HG03469 (cell line): ENCODE measurements around the gene DOCK2.
"Not testable (repeated sequence)": the region's sequence is repeated elsewhere in the genome, so short reads cannot be mapped to it uniquely, and the experiment has no call there.

Source experiments
- ATAC-seq: cut with Tn5 transposase; IDR thresholded peaks from one replicate; pipeline ENCODE4 v1.9.1; 2021; ENCODE audit warnings: mild to moderate bottlenecking, moderate library complexity, moderate number of reproducible peaks; ENCODE audit not compliant: unreplicated experiment

The DOCK2 gene

GRCh38 chr5:169810524-169810923, 173.4 kb downstream of the DOCK2 start:
- no peak for ATAC-seq

DNA sequence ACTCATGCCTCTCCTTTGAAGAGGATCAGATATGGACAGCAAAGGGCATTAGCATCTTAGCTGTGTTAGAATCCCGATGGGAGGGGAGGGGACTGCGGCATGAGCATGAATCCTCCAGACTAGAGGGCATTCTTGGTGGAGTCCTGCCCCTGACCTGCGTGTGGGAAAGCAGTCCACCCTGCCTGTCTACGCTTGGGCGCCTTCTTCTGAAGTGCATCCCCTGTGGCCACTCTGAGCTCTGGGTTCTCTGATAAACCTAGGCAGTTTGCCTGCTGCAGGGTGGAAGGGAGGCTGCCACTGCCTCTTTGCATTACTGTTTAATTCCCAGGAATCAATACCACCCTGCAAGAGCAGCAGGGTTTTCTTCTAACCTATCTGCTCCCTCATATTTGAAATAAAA, 173.9 kb downstream of the DOCK2 start:
- no peak for ATAC-seq

DNA sequence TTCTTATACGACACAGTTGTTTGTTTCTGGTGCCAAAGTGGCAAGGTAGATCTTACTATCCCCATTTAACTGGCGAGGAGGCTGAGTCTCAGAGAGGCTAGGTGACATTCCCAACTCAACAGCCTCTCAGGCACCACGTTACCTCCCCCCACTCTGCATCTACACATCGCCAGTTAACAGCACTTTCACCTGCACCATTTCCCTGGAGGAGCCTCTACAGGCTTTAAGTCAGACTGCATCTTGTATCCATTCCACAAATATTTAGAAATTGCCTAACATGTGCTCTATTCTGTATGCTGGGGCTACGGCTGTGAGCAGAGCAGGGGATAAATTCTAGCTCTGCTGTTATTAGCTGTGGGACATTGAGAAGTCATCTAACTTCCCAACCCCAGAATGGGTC, 174.6 kb downstream of the DOCK2 start:
- no peak for ATAC-seq

DNA sequence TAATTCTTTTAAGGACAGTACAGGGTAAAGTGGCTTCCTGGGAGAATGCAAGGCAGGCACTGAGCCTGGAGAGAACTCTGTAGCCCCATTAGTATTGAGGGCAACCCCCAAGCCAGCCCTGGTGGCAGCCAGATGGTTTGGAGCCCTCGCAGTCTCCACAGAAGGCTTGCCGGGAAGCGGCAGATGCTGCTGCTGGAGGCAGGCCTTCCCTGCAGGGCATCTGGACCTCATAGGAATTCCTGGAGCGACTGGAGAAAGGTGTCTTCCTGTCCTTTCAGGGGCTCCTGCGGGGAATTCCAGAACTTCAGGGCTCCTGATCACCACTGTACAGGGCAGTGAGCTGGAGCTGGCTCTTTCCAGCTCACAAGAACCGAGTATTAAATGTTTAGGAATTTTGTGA, 175.7 kb downstream of the DOCK2 start:
- no peak for ATAC-seq

DNA sequence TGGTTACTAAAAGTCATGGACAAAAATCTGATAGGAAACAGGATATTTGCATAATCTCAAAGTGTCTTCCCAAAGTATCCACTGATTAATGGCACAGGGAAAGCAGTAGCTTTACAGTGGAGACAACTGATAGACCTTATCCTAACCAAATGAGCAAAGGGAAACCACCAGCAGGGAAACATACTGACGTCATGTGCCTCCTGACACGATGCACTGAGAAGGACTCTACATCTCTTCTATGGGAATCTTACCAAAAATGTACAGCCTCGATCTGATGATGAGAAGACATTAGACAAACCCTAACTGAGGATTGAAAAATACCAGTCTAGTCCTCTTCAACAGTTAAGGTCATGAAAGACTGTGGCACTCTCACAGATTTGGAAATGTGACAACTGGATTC, 177.0 kb downstream of the DOCK2 start:
- ATAC-seq, result no peak

- no peak for ATAC-seq
Observed at GRCh38 chr5:169814522-169814921, 177.4 kb downstream of the DOCK2 start.

DNA sequence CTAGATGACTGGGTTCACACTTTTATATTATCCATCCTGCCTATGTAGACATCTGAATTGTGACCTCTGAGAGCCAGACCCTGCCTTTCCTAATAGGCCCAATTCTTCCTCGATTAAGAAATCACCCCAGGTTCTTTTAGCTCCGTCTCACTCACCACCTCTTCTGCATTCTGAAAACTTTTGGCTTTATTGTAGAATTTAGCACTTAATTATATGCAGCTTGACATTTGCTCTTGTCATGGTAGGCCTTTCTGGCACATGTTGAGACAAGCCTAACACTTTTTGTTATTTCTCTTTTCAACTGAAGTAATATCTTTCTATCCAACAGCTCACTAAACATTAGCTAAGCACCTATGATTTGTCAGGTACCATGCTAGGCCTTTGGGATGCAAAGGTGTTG, 180.0 kb downstream of the DOCK2 start:
- ATAC-seq, result no peak

DNA sequence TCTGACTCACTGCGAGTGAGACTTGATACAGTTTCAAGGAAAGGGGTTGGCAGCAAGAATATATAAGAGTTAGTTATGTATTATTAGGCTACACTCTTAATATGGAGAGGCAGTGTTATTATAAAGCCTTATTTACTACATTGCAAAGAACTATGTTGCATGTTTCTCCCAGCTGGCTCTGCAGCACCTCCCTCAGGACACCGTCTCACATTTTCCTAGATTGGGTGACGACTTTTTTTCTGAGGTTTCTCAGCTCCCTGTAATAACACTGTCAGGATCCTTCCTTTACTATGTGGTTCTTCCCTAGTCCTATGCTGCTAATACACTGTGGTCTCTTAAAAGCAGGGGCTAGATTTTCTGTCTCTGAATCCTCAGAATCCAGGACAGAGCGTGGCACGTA, 189.5 kb downstream of the DOCK2 start:
- ATAC-seq, result no peak

DNA sequence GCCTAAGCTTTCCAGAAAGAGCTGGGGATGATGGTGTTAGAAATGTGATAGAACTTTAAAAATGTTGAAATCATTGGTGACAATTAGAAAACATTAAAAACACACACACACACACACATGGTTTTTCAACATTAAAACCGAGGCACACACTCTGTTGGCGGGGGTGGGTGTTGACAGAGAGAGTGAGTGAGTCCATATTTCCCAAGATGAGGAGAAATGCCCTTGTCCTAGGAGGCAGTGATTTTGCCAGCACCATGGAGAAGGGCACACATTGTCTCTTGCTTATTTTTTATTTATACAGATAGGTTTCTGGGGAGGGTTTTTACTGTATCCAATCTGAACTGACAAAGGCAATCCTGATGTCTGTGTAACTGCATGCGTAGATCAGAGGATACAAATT, 190.7 kb downstream of the DOCK2 start:
- no peak for ATAC-seq

DNA sequence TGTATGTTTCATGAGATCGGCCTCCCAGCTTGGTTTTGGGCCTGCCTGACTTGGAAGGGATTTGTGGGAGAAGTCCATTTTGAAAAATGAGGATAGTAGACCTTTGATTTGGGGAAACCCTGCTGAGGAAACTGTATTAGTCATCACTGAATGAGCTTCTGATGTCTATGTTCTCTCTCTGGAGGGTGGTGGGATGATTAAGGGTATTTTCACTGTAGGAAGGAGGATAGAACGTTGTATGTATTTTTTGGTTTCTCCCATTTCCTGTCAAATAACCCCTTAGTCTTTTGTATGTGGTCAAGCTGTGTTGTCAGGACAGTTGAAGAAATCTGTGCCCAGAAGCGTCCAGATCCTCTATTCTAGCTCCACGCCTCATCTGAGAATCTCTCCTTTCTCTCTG, 191.3 kb downstream of the DOCK2 start:
- ATAC-seq, result no peak

GRCh38 chr5:169831331-169831730, 194.3 kb downstream of the DOCK2 start:
- no peak for ATAC-seq

DNA sequence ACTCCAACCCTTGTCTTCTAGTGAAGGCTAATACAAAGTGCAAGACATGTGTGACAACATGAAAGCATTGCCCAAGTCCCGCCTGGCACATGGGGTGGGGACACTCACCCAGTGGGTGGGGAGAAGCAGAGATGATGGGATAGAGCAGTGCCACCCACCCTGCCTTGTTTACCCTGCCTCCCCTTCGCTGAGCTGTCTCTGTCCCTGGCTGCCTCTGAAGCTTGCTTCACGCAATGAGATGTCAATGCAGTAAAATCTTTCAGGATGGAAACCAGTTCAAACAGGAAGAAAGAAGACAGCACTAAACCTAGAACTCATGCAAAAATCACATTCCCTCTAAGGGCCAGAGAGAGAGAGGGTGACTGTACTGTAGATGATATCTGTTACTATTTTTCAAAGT, 195.2 kb downstream of the DOCK2 start:
- ATAC-seq, result no peak

GRCh38 chr5:169832845-169833244, 195.8 kb downstream of the DOCK2 start:
- ATAC-seq, result no peak

- ATAC-seq, result not testable (repeated sequence)
Observed at GRCh38 chr5:169833681-169834292, 196.7 kb downstream of the DOCK2 start.

- ATAC-seq, result not testable (repeated sequence)
Observed at GRCh38 chr5:169834540-169834939, 197.5 kb downstream of the DOCK2 start.

GRCh38 chr5:169836835-169837536, 199.9 kb downstream of the DOCK2 start:
- no peak for ATAC-seq

- ATAC-seq, result no peak
Observed at GRCh38 chr5:169837686-169838085, 200.6 kb downstream of the DOCK2 start.

- ATAC-seq, result peak; percentile 61
Observed at GRCh38 chr5:169838688-169839087, 201.6 kb downstream of the DOCK2 start.

- ATAC-seq, result no peak
Observed at GRCh38 chr5:169840405-169840804, 203.3 kb downstream of the DOCK2 start.

DNA sequence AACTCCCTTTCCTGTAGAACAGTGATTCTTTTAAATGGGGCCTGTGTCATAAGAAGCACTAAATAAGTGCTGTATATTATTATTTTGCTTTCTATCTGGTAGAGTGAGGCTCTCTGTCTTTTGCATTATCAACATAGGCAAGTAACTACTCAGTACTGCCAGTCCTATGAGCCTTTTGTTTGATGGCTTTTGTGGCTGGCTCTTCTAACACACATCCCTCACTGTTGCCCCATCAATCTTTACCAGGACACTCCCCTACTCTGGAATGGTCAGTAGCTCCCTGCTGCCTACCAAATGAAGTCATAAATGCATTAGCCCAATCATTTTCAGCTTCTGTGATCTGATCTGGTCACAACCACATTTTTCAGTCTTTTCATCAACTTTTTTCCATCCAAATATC, 205.6 kb downstream of the DOCK2 start:
- ATAC-seq, result no peak

DNA sequence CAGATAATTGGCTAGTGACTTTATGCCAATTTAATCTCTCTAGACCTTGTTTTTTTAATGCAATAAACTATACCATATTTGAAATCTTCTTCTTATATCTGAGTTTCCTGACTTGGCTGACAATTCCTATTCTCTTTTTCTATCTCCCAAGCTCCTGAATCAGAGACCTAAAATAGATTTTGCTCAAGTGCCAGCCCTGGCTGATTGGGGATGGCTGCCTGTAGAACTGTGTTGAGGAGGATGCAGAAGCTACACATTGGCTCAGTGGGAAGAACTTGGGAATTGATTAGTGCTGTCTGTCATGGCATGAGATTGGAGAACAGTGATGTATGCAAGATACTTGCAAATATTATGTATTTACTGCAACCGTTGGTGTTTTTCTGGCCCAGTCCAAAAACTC, 210.4 kb downstream of the DOCK2 start:
- ATAC-seq, result no peak

DNA sequence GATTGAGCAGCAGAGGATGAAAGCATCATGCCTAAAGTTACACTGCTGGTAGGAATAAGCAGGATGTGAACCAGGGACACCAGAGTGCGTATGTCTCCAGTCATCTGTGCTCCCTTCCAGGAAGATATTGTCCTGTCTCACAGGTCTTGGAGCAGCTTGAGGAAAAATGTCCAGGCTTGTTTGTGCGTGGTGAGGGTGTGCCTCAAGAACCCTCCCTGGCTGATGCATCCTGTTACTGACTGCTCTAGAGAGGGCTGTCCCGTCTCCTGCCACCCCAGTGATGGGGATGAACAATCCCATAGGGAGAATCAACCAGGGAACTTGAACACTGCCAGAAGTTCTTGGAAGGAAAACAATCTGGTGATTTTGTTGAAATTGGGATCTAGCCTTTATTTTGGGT, 211.2 kb downstream of the DOCK2 start:
- no peak for ATAC-seq

DNA sequence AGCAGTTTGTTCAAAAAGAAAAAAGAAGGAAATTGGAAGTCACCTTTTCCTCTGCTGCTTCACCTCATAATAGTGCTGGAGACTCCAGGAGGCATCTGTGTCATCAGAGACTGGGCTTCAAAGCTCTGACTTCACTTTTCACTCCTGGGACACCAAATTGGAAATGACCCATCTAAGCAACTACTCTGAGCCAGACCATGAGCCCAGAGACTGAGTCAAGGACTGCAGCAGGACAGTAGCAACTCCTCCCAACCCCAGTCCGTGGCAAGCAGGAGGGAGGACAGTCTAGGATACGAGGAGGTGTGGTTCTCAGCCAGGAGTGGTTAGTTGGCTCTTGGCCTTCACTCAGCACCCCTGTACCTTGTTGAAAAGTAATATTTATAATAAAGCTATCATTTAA, 211.7 kb downstream of the DOCK2 start:
- ATAC-seq, result no peak
